Stimulated activated CD8-positive, alpha-beta memory T cell treated with anti-CD3 and anti-CD28 coated beads, Interleukin-15, amount 100 ng/mL, for 1 hour (primary cell): ENCODE results near the gene TNFRSF19.
"Not testable (repeated sequence)": the region's sequence is repeated elsewhere in the genome, so short reads cannot be mapped to it uniquely, and the experiment has no call there.

Experiments used
- DNase-seq: peaks from one replicate; pipeline ENCODE4 v3.0.0-alpha.2; 2020; ENCODE audit warnings: low read depth

Gene TNFRSF19

GRCh38 chr13:23570099-23570920 lies at the start of gene TNFRSF19:
TNFRSF19 (plus strand) TSS chr13:23570412; CDS start chr13:23590184, 19,772 bp downstream.
- no peak for DNase-seq

GRCh38 chr13:23529926-23530325 lies 40.3 kb upstream of the TNFRSF19 start:
- DNase-seq, result not testable (repeated sequence)

- DNase-seq, result no peak
Measured at GRCh38 chr13:23531446-23531845, 38.8 kb upstream of the TNFRSF19 start.

- DNase-seq, result no peak
Measured at GRCh38 chr13:23534090-23534489, 36.1 kb upstream of the TNFRSF19 start.

GRCh38 chr13:23541221-23541824 lies 28.9 kb upstream of the TNFRSF19 start:
- no peak for DNase-seq

- DNase-seq, result no peak
Measured at GRCh38 chr13:23544668-23545067, 25.5 kb upstream of the TNFRSF19 start.

GRCh38 chr13:23547000-23547590 lies 23.1 kb upstream of the TNFRSF19 start:
- no peak for DNase-seq

- no peak for DNase-seq
Measured at GRCh38 chr13:23549724-23550123, 20.5 kb upstream of the TNFRSF19 start.

GRCh38 chr13:23550163-23550562 lies 20.0 kb upstream of the TNFRSF19 start:
- DNase-seq, result no peak

GRCh38 chr13:23551213-23552008 lies 18.8 kb upstream of the TNFRSF19 start:
- DNase-seq, result no peak

- no peak for DNase-seq
Measured at GRCh38 chr13:23552171-23552570, 18.0 kb upstream of the TNFRSF19 start.

GRCh38 chr13:23552661-23553060 lies 17.6 kb upstream of the TNFRSF19 start:
- no peak for DNase-seq

- no peak for DNase-seq
Measured at GRCh38 chr13:23554000-23554399, 16.2 kb upstream of the TNFRSF19 start.

GRCh38 chr13:23557043-23557442 lies 13.2 kb upstream of the TNFRSF19 start:
- no peak for DNase-seq

- DNase-seq, result no peak
Measured at GRCh38 chr13:23557733-23558132, 12.5 kb upstream of the TNFRSF19 start.

GRCh38 chr13:23558675-23559536 lies 11.3 kb upstream of the TNFRSF19 start:
- DNase-seq, result no peak

GRCh38 chr13:23560571-23561089 lies 9.6 kb upstream of the TNFRSF19 start:
- DNase-seq, result no peak

- no peak for DNase-seq
Measured at GRCh38 chr13:23561261-23561660, 9.0 kb upstream of the TNFRSF19 start.

GRCh38 chr13:23563085-23563845 lies 6.9 kb upstream of the TNFRSF19 start:
- DNase-seq, result no peak

- no peak for DNase-seq
Measured at GRCh38 chr13:23567906-23568460, 2.2 kb upstream of the TNFRSF19 start.
